Measurements from ENCODE around the gene CGB8. TPM values are rescaled to one million over a fixed set of nuclear protein-coding genes. Genes with fewer than 3 reads are reported as not detected.

CGB8 gene
- total and polyA plus RNA-seq, 2 of the 4 experiments (the other 2 are of a cell fraction) = 0.48 TPM; not detected in 1

DNA sequence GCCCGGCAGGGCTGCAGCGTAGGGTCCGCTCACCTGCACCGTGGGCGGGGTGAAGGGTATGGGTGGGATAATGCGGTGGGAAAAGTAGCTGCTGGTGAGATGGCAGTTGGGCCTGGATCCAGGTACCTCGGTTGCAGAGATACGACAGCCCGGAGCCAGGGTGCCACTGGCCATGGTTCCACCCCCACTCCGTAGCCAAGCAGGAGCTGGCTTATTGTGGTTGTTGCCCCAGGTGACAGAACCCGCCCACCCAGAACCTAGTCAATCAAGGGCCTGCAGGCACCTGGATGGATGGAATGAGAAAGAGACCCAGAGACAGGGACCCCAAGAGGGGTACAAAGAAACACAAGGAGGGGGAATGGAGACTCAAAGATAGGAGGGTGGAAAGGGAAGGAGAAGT, 28.6 kb downstream of the CGB8 start:
- no peak for ATAC-seq (ENCODE audit: low read depth)
- in situ Hi-C loops (cut with MboI; ENCODE audit: low sequenced_read_pairs) = no loop called here

More for the DNA sequence above, 28.6 kb downstream of the CGB8 start:
- no peak for DNase-seq
- no peak overlapping the region for H3K14ac ChIP-seq (replicated peaks; ENCODE audit: low read depth, low read length)
- H2BK20ac ChIP-seq (ENCODE audit: low read depth, low read length) = no peak overlapping the region
- H4K5ac ChIP-seq (ENCODE audit: low read depth, low read length) = no peak overlapping the region
- no peaks in the 10 kb centered on the region; a peak in 1 of 4 replicates for H3K79me1 ChIP-seq (ENCODE audit: low read depth in 1 of 2, low read length in 2 of 2)
- intact Hi-C loops (cut with micrococcal nuclease) (no loop called here), dilution Hi-C loops (cut with HindIII; ENCODE audit: low sequenced_read_pairs, unreplicated experiment) (no loop called here)
- CTCF ChIA-PET = no interaction called here
- no peak overlapping the region for H2AFZ ChIP-seq (replicated peaks; ENCODE audit: low read length, poor library complexity)
- H3K23ac ChIP-seq (ENCODE audit: low read depth, low read length) = no peak overlapping the region
- H3K4me3 ChIP-seq (ENCODE audit: insufficient read depth, low read depth, low read length) = no peak overlapping the region
- no peak overlapping the region for H3K4me2 ChIP-seq (ENCODE audit: low read depth, low read length)
- peaks cover 5% of the 10 kb centered on the region; the same call in 1 of the 2 replicates for H3K4me1 ChIP-seq (ENCODE audit: control insufficient read depth, insufficient read depth, low read length)
- H3K36me3 ChIP-seq (ENCODE audit: control insufficient read depth, insufficient read depth, low read length) = peaks cover 8% of the 10 kb centered on the region
- no peaks in the 10 kb centered on the region for H3K9me3 ChIP-seq (ENCODE audit: control insufficient read depth, insufficient read depth, low read length)
- no peak overlapping the region for H2BK5ac ChIP-seq (ENCODE audit: low read depth, low read length, poor library complexity, severe bottlenecking)
- no peak overlapping the region for H3K27ac ChIP-seq (ENCODE audit: insufficient read depth, low read length)
- no peak overlapping the region for H3K9ac ChIP-seq (ENCODE audit: low read depth, low read length)
- no peak overlapping the region for H4K91ac ChIP-seq (ENCODE audit: insufficient read depth, low read depth, low read length)
- H2AK5ac ChIP-seq (ENCODE audit: low read depth, low read length) = no peak overlapping the region
- no peak for TF ChIP-seq CHD1 (IDR thresholded peaks at IDR 0.05; ENCODE audit: low read depth, low read length)
- no peak for TF ChIP-seq MAZ (IDR thresholded peaks at IDR 0.05; ENCODE audit: borderline replicate concordance, low read depth, low read length)
- TF ChIP-seq, protein P1, sequence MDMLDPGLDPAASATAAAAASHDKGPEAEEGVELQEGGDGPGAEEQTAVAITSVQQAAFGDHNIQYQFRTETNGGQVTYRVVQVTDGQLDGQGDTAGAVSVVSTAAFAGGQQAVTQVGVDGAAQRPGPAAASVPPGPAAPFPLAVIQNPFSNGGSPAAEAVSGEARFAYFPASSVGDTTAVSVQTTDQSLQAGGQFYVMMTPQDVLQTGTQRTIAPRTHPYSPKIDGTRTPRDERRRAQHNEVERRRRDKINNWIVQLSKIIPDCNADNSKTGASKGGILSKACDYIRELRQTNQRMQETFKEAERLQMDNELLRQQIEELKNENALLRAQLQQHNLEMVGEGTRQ (IDR thresholded peaks at IDR 0.05; ENCODE audit: low read depth, low read length) = no peak
- TF ChIP-seq RFX5 (IDR thresholded peaks at IDR 0.05; ENCODE audit: low read depth, low read length) = no peak
- TF ChIP-seq CEBPB (IDR thresholded peaks at IDR 0.05; ENCODE audit: low read depth, low read length) = no peak
- TF ChIP-seq BHLHE40 (IDR thresholded peaks at IDR 0.05; ENCODE audit: low read depth, low read length) = no peak
- no peak for TF ChIP-seq MAFK (IDR thresholded peaks at IDR 0.05; ENCODE audit: low read depth, low read length)
- no peak for TF ChIP-seq RAD21 (IDR thresholded peaks at IDR 0.05; ENCODE audit: low read length)
- no peaks in the 10 kb centered on the region for H4K20me1 ChIP-seq (ENCODE audit: insufficient read depth, low read length)
- H3K56ac ChIP-seq (ENCODE audit: extremely low read depth, insufficient read depth, low read length) = no peak overlapping the region
- no peak overlapping the region for H3K18ac ChIP-seq (ENCODE audit: low read depth, low read length)
- H2BK15ac ChIP-seq (ENCODE audit: low read depth, low read length) = no peak overlapping the region
- H2AK9ac ChIP-seq (replicated peaks; ENCODE audit: low read depth, low read length, poor library complexity) = no peak overlapping the region
- H2BK120ac ChIP-seq (ENCODE audit: low read depth, low read length) = no peak overlapping the region
- no peak overlapping the region for H4K8ac ChIP-seq (ENCODE audit: low read depth in 2 of 2, low read length in 2 of 2)
- BruUV-seq (replicated peaks) = no TSS peak
- 0 out of 2 replicates have a peak, but pooled peaks cover 3% of the 10 kb centered on the region for H3K9me1 ChIP-seq (ENCODE audit: insufficient read depth, low read length)
- POLR2A ChIA-PET (ENCODE audit: unreplicated experiment) = no interaction called here
- no peak overlapping the region for H3K4ac ChIP-seq (ENCODE audit: low read depth, low read length)
- no CpG with 5 or more reads among the region's 11 CpGs for whole genome bisulfite sequencing, 2 experiments (ENCODE audit: extremely low coverage in 2 of 2, insufficient read length in 1 of 2)
- peaks cover 2% of the 10 kb centered on the region; the same call in 1 of the 2 replicates for H3K27me3 ChIP-seq (ENCODE audit: control insufficient read depth, insufficient read depth, low read length)

Data from IMR-90 (cell line).